ENCODE results near the gene MYL9.

DNA sequence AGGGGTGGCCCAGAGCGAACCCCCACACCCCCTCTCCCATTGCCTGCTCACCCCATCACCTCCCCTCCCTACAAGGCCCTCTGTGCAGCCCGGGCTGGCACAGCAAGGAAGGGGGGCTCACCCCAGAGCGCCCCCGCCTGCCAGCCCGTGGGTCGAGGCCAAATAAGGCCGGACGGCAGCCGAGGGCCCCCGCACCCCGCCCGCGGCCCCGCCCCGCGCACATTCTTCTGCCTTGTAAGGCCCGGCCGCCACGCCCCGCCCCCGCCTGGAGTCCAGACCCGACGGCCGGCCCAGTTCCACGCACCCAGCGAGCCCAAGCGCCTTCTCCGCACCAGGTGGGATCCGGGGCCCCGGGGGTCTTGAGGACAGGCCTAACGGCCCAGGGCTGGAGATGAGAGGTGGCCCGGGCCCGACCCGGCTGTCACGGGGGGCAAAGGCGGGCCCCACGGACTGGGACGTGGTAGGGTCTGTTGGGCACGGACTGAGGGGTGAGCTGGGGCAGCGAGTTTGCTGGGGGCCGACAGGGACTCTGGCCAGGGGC, at the start of gene MYL9:
- TF ChIP-seq, protein P1, sequence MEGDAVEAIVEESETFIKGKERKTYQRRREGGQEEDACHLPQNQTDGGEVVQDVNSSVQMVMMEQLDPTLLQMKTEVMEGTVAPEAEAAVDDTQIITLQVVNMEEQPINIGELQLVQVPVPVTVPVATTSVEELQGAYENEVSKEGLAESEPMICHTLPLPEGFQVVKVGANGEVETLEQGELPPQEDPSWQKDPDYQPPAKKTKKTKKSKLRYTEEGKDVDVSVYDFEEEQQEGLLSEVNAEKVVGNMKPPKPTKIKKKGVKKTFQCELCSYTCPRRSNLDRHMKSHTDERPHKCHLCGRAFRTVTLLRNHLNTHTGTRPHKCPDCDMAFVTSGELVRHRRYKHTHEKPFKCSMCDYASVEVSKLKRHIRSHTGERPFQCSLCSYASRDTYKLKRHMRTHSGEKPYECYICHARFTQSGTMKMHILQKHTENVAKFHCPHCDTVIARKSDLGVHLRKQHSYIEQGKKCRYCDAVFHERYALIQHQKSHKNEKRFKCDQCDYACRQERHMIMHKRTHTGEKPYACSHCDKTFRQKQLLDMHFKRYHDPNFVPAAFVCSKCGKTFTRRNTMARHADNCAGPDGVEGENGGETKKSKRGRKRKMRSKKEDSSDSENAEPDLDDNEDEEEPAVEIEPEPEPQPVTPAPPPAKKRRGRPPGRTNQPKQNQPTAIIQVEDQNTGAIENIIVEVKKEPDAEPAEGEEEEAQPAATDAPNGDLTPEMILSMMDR (conservative IDR thresholded peaks at IDR 0.05): no peak
- TF ChIP-seq EZH2 (IDR thresholded peaks at IDR 0.05; ENCODE audit: low read depth): no peak
